NCI-H2029 (cell line): ENCODE data around the gene PRMT7.
A peak's percentile ranks its signal among the peaks of the same experiment; 100 is the strongest.

Source experiments
- DNase-seq: peaks from one replicate; lab custom pipeline; 2025; lab: John Stamatoyannopoulos, UW

Gene PRMT7

DNA sequence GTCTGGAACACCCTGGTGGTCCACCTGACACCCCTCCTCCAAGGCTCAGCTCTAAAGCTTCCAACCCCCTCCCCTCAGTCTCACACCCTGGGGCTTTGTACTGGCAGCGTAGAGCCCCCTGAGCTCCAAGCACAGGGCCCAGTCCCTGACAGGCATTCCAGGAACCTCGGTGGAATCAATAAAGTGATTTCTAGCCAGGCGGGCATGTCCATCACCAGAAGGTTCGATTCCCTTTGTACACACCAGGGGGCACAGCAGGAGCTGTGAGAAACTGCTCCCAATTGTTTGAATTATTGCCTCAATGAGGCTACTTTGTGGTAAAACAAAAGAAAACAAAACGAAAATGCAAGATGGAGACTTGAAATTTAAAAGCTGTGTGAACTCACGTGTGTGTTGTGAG lies 85.7 kb downstream of the PRMT7 start:
- no peak for DNase-seq

DNA sequence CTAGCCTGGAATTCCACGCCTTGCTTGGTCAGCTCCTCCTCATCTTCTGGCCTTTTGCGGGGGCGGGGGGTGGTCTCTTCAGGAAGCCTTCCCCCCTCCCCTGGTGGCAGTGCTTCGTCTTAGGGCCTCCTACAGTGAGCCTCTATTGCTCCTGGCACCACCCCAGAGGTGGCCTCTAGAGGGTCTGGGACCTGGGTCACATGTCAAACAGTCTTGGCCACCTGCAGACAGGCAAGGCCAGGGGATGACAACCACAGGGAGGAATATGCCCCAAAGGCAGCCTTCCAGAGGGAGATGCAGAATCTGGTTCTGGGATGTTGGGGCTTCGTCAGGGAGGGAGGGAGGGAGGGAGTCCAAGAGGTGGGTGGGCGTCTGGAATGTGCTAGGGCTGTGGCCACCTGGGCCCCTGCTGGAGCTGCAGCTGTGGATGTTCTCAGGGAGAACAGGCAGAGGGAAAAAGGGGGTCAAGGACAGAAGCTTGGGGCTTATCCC lies 86.9 kb downstream of the PRMT7 start:
- DNase-seq: no peak

DNA sequence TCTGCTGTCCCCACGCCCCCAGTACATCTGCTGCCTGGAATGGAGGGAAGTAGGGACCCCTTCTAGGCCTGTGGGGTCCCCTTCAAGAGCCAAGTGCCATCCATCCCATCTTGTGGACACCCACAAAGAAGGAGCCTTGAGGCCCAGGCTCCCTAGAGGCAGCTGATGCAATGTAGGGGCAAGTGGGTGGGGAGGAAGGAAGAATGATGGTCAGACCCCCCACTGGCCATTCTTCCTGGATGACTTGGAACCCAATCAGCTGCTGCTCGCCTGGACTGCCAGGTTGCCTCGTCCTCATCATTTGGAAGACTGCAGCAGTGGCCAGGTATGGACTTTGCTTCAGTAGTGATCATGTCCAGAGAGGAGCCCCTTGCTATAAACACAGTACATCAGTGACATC lies 88.6 kb downstream of the PRMT7 start:
- DNase-seq: no peak

DNA sequence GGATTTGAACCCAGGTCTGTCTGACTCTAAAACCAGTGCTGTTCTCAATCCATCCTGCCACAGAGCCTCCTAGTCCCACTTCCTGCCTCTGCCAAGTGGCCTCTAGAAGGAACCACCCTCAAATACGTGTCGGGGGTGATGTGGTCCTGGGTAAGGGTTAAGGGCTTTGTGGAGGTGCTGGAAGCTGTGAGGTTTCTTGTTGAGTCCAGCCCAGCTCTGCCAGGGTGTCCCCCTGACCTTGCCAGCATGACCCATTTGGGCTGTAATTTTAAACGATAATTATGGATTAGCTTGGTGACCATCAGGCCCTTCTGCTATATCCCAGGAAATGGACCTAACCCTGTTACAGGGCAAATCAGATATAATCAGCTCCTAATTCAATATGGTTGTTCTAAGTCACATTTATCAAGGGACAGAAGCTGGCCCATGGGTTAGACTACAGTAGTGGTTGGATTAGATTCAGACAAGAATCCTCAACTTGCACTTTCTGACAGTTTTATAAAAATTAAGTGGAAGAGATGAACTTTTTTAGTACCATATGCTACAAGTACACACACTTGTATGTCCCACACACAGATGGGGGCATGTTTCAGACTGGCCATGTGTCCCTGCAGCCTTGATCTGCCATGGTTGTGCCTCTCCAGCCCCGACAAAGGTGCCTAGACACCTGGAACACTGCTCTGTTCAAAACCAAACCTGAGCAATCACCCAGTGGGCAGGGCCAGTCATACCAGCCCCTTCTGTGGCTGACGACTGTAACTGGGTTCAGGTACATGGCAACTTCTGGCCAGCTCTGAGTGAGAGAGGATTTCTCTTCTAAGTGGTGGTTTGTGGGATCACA lies 89.5 kb downstream of the PRMT7 start:
- no peak for DNase-seq

DNA sequence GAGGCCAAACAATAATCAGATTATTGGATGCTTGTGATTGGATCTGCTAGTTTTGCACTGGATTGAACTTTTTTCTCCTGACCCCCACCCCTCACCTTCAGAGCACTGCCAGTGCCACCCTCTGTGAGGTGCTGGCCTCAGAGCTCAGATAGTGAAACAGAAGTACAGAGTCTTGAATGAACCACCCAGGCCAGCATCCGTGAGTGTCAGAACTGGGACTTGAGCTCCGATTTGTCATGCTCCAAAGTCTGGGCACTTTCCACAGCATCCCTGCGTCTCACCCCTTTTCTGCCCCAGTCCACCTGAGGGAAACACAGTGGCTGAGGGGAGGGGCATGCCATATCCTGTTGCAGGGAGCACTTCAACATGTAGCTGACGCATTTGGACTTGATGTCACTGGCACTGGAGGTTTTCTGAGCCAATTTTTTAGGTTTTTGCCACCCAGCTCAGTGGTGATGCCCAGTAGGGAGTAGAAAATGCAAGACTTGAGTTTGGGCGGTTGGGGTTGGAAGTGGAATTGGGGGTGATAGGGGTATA lies 90.2 kb downstream of the PRMT7 start:
- DNase-seq: no peak

DNA sequence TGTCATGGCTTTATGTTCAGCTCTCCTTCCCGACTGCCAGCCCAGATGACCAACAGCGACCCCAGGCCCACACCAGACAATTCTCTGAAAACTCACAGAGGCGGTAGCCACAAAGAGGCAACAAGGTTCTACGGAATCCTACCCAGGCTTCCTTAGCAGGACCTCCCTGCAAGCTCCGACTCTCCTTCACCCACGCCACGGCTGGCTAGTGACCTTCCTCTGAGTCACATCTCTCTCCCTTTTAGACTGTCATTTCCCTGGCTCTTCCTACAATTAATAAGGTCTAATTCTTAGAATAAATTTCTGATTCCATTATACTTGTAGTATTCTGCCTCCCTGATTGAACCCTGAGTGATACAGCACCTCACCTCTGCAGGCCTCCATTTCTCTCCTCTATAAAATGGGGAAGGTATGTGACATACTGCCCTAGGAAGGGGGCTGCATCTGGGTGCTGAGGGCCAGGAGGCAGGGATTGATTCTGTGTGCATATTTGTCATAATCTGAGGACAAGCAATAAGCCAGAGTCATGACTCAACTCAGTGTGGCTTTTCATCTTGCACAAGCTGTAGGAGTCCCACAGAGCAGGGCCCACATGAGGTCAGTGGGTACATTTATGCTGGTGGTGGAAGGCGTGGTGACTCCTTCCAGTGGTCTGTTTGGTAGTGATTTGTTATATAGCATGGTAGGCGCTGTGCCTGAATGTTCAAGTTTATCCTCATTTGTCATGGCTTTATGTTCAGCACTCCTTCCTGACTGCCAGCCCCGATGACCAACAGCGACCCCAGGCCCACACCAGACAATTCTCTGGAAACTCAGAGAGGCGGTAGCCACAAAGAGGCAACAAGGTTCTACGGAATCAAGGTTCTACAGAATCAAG lies 91.3 kb downstream of the PRMT7 start:
- no peak for DNase-seq

DNA sequence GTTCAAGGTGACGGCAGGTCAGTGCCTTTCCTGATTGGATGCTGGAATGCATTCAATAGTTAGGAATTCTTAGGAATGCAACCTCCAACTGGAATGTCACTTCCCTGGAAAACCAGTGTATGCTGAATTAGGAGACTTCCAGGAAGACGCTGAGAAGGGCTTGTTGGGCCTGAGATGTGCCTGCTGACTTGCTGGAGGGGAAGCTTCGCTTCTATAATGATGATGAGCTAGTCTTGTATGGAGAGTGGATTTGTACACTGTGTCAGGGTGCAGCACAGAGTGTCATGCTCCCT lies 91.9 kb downstream of the PRMT7 start:
- no peak for DNase-seq

DNA sequence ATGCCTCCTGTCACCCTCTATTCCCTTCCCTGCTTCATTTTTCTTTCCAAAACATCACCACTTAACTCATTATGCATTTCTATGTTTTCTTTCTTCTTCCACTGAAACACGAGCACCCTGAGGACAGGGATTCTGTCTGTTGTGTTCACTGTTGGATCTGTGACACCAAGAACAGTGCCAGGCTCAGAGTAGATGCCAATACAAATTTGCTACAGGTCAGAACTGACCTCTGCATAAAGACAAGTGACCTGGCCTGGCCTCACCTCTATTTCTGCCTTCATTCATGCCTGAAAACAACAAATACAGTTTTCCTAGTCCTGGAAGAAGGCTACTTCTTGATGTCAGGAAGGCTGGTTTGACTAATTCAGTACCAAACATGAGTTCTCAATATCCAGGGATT lies 92.4 kb downstream of the PRMT7 start:
- DNase-seq: no peak

DNA sequence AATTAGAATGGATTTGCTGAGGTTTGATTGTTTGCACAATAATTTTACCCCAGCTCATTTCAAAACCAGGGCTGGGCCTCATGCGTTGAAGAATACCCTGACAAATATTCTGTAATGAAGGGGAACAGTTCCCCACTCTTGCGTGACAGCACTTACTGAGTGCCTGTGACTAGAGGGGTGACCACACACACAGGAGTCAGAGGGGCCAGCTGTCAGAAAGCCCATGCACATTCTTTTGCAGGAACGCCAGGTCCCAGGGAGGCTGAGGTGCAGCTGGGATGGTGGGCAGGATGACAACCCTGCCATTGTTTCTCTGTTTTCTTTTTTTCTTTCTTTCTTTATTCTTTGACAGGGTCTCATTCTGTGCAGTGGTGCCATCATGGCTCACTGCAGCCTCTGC lies 92.9 kb downstream of the PRMT7 start:
- DNase-seq: no peak

DNA sequence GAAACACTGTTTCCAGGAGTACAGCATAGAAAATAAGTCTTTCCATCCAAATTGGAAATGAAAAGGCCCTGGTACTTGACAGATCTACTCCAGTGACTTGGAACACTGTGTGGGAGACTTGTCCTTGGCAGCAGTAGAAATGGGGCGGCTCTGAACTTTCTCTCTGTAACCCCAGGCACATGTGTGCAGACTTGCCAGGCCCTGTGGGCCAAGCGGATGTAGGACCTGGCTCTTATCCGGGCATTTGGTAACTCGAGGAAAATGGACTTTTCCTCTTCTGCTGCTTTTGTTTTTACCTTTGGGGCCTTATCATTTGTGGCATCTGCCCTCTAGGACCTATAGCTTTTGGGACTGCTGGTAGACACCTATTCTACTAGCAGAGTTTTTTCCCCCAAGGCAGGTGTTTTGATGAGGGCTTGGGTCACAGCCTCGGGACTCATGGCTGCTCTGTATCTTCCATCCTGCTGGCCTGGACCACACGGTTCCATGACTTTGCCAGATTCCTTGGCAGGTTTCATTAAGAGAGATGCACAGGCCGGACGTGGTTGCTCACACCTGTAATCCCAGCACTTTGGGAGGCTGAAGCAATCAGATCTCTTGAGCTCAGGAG lies 94.0 kb downstream of the PRMT7 start:
- no peak for DNase-seq

DNA sequence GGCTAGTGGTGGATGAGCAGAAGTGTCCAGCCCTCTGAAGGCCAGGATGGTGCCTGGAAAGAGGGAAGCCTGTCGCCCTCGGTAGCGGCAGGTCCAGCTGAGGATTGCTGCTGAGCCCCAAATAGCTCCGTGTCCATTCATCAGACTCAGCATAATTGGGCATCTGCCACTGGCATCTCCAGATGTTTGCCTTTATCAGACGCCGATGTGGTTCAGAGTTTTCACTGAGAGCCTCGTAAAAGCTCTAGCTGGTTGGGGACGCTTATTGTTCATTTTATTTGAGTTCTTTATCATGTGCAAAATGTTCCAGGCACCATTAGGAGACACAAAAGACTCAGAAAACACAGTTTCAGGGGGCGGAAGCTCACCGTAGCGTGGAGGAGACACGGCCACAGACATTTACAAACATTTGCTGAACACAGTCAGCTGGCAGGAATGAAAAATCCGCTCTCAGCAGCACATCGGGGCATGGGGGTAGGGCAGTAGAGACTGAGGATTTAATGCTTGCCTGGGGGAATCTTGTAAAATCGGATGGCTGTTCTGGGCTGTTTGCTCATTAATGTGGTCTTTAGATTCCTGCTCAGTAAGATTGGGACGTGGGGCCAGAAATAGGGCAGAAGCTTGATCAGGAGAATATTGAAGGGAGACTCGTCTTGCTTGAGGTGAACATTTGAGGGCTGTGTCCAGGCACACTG lies 95.8 kb downstream of the PRMT7 start:
- peak; percentile 27 for DNase-seq
